Measurements from ENCODE around the gene MED12.

The MED12 gene

DNA sequence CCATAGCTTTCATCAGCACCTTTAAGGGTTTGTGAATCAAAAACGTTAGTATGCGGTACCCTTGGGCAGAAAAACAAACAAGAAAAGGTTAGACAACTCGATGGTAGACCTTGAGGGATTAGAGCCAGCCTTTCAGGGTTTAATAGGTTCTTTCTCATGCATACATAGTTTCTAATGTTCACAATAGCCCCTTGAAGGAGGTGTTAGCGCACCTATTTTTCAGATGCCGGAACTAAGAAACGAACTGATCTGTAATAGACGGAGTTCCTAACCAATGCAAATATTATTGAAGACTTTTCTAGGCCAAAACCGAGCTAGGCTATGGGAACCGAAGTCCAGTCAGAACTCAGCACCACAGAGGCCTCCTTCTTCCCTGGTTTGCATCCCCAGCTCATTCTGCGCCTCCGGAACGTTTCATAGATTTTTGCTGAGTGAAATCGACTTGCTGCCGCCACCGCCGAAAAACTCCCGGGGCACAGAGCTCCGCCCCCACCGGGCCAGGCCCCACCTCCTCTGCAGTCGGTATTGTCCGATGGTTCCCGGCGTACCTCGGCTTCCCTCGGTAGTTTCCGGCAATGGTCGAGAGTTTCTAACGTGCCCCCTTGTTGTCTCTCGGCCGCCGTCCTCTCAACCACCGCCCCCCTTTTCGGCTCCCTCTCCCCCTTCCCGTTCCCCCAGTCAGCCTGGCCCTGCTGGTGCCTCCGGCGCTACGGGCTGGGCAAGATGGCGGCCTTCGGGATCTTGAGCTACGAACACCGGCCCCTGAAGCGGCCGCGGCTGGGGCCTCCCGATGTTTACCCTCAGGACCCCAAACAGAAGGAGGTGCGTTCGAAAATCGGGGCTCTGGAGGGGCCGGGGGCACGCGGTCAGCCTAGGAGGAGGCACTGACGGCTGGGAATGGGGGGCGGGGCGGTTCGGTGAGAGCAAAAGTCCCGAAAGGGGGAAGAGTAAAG, at the start of gene MED12:
Gene MED12, plus strand, starts transcription at position 565 of the 953 bp plus-strand sequence. Its CDS starts 159 bp downstream, at position 724.
- peak; percentile 79 for DNase-seq

GRCh38 chrX:71070531-71070930, 47.9 kb upstream of the MED12 start:
- no peak for DNase-seq

- DNase-seq, result peak; percentile 15
Measured at GRCh38 chrX:71081330-71082123, 36.9 kb upstream of the MED12 start.

- DNase-seq, result no peak
Measured at GRCh38 chrX:71082124-71082647, 36.2 kb upstream of the MED12 start.

DNA sequence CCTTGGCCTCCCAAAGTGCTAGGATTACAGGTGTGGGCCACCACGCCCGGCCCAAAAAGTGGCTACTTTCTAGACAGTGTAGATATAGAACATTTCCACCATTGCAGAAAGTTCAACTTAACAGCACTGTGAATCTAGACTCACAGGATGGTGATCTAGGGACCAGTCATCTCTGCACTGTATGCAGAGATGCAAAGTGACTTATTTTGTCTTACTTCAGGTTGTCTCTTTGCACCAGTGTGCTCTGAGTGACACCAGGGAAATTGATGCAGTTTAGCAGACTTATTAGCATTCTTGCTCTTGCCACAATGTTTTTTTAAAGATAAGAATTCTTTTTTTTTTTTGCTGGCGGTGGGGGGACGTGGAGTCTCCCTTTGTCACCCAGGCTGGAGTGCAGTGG, 35.6 kb upstream of the MED12 start:
- DNase-seq, result no peak

GRCh38 chrX:71085900-71086299, 32.5 kb upstream of the MED12 start:
- DNase-seq, result no peak

- no peak for DNase-seq
Measured at GRCh38 chrX:71091263-71091662, 27.1 kb upstream of the MED12 start.

GRCh38 chrX:71095033-71095432, 23.4 kb upstream of the MED12 start:
- no peak for DNase-seq

- peak; percentile 80 for DNase-seq
Measured at GRCh38 chrX:71095555-71095980, 22.8 kb upstream of the MED12 start, which contains the start of gene FOXO4. TSS of gene FOXO4 (plus strand) at chrX:71095851. CDS start at chrX:71096529, 678 bp downstream.

DNA sequence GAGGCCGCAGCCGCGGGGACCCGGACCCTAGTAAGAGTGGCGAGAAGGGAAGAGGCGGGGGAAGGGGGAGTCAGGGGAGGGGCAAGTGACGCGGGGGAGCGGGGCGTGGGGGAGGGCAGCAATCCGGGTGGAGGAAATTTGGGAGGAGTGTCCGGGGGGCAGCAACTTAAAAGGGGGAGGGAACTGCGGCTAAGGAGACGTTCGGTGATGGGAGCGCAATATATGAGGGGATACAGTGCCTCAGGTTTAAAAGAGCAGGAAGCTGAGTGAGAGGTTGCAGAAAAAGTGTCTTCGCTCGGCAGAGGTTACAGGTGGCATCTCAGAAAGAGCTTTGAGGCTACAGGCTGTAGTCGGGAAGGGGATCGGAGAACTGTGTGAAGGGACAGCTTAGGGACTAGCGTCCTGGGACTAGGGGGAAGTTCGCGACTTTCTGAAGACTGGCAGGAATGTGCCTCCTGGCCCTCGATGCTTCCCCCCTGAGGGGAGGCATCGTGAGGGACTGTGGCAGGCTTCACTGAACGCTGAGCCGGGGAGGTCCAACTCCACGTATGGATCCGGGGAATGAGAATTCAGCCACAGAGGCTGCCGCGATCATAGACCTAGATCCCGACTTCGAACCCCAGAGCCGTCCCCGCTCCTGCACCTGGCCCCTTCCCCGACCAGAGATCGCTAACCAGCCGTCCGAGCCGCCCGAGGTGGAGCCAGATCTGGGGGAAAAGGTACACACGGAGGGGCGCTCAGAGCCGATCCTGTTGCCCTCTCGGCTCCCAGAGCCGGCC, 22.2 kb upstream of the MED12 start:
- DNase-seq, result peak; percentile 49

GRCh38 chrX:71096760-71097032, 21.7 kb upstream of the MED12 start:
- DNase-seq, result no peak

DNA sequence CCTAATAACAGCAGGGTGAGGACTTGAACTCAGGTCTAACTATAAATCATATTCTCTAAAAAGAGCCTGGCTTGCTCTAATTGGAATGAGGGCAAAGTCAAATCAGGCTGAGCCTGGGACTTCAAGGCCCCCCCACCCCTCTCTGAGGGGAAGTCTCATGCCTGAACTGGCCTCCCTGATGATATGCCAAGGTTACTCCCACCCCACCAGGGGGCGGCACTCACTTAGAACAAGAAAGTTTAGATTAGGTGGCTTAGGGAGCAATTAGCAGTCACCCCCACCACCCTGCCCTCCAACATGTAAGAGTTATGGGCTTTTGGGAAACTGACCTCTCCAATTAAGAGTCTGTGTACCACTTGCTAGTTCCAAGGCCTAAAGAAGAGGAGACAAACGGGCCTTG, 20.1 kb upstream of the MED12 start:
- peak; percentile 27 for DNase-seq

DNA sequence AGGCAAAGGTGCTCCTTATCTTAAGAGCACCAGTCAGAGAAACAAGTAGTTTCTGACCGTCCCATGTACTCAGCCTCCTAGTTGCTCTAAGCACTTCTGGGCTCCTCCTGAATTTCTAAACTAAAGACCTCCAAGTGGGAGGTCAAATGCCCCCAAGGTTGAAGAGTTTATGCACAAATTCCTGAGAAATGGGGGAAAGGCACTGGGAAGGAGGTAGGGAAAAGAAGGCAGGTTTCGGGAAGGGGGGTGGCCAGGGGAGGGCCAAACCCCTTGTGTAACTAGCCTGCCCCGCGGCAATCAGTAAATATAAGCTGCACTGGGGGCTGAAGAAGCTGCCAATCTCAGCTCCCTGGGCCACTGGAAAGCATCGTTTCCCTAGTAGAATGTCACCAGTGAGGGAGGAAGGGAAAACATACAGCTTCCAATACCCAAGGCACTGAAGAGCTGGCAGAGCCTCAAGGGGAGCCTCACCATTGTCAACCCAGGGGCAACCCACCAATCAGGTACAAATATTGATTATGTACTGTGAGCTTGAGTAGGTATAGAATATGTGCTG, 19.4 kb upstream of the MED12 start:
- no peak for DNase-seq

- DNase-seq, result no peak
Measured at GRCh38 chrX:71099736-71100135, 18.7 kb upstream of the MED12 start.

- DNase-seq, result no peak
Measured at GRCh38 chrX:71100581-71101505, 17.6 kb upstream of the MED12 start.

GRCh38 chrX:71102292-71102691, 16.1 kb upstream of the MED12 start:
- no peak for DNase-seq

DNA sequence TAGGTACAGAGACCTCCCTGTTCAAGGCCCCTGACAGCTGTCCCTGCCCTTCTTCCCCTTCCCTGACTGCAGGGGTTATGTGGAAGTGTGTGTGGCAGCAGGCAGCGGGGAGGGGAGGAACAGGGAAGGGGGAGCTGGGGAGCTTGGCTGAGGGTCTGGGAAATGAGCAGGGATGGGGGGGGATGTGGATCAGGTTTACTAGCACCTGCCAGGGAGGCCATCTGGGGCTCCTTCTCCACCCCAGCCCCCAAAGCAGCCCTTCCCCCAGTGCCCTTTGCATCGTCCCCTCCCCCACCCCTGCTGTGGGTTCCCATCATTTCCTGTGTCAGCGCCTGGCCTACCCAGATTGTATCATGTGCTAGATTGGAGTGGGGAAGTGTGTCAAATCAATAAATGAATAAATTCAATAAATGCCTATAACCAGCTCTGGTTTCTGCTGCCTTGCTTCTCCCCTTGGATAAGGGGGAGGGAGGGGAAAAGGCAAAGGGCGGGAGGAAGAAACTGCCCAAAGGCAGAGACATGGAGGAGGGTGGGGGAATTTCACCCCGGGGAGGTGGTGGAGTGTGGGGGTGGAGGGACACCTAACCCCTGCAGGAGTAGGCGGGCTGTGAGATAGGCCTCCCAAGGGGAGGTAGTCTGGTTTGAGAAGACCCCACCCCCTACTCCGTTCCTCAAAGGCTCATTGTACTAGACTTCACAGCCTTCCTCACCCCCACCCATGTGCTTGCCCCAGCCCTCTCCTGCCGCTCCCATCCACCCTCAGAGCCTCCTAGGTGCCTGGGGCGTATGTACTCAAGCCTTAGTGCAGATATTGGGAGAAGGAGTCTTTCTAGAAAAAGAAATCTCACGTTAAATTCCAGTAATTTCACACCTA, 15.0 kb upstream of the MED12 start:
- DNase-seq, result peak; percentile 11

GRCh38 chrX:71105628-71106027, 12.8 kb upstream of the MED12 start:
- no peak for DNase-seq

DNA sequence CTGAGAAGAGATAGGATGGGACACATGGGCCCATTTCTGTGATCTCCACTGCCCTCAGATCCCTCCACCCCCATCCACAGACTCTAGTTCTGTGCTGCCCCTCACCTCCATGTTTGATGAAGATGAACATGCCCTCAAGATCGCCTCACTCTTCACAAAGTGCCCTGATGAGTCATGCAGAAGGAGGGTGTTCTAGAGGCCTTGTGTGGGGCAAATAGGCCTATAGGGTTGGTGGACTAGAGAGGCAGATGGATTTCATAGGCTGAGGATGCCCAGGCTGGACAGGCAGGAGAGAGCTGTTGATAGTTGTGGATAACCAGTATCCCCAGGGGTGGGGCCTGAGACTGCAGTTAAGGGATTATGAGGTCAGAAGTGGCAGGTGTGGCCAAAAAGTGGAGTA, 12.0 kb upstream of the MED12 start, which contains the start of gene CXorf65:
Gene CXorf65, minus strand, starts transcription at position 314 of the 400 bp plus-strand sequence. Its CDS starts 184 bp downstream, at position 130.
- DNase-seq, result no peak

DNA sequence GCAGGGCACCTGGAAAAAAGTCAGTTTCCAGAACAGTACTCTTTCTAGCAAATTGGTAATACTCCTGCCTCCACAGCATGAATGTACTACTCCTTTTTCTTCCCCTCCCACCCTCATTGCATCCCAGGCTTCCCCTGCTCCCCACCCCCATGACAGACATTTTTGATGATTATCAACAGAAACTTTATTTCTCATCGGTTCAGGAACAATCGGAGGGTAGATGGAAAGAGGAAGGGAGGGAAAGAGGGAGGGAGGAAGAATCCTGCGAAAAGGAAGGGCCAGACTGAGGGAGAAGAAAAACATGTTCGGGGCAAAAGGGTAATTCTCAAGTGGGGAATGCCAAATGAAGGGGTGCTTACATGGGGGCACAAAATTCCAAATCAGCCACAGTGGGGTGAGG, 11.2 kb upstream of the MED12 start:
- DNase-seq, result no peak

Measured in fibroblast of skin of right quadriceps (primary cell).